Muscle layer of colon (tissue), 2 donors: Measurements from ENCODE around the gene CSRP1.
"Not testable (repeated sequence)": the region's sequence is repeated elsewhere in the genome, so short reads cannot be mapped to it uniquely, and the experiment has no call there.

Experiments
- H3K27ac ChIP-seq: one replicate; pipeline ENCODE4 v1.7.0; 2013; ENCODE audit warnings: low read depth, mild to moderate bottlenecking, low read length, moderate library complexity
- H3K27me3 ChIP-seq, 2 donors: one replicate each; pipeline ENCODE4 v1.7.0; 2013; ENCODE audit warnings: low read length in 2 of 2, mild to moderate bottlenecking in 2 of 2; ENCODE audit not compliant: insufficient read depth in 2 of 2, control insufficient read depth in 1 of 2
- H3K36me3 ChIP-seq: one replicate; pipeline ENCODE4 v1.7.0; 2013; ENCODE audit warnings: mild to moderate bottlenecking, low read length; ENCODE audit not compliant: insufficient read depth
- H3K4me1 ChIP-seq: one replicate; pipeline ENCODE4 v1.7.0; 2013; ENCODE audit warnings: mild to moderate bottlenecking, low read length; ENCODE audit not compliant: insufficient read depth
- H3K4me3 ChIP-seq, 2 donors: one replicate each; pipeline ENCODE4 v1.7.0; 2013; ENCODE audit warnings: low read length in 2 of 2, low read depth in 1 of 2, mild to moderate bottlenecking in 1 of 2, moderate library complexity in 1 of 2
- H3K9ac ChIP-seq: one replicate; pipeline ENCODE4 v1.7.0; 2013; ENCODE audit warnings: low read length
- H3K9me3 ChIP-seq: one replicate; pipeline ENCODE4 v1.7.0; 2013; ENCODE audit warnings: mild to moderate bottlenecking, low read length
- donor health status: abdominal sarcoma.
- donor health status: Adenocarcinoma of cecum.

CSRP1 gene

DNA sequence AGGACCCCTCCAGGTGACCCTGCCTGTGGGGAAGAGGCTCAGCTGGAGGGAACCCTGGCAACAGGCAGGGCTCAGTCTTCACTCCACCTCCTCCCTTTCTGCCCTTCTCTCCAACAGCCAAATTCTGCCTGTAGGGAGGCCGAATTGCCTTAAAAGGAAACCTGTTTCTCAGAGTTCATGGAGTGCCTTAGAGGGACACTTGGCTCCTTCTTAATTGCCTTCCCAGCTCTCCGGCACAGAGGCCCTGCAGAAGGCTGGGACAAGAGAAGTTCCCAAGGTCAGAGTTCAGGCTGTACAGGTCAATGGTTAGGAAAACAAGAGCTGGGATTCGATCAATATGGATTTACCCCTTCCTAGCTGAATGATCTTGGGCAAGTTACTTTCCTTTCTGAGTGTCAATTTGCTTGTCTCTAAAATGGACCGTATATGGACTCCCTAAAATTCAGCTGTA is 6.2 kb downstream of the CSRP1 start:
- H3K9me3 ChIP-seq = no peaks in the 10 kb centered on the region
- no peaks in the 10 kb centered on the region for H3K27me3 ChIP-seq
- H3K27ac ChIP-seq = peak overlapping the region; percentile 99
- H3K4me3 ChIP-seq = peak overlapping the region in 1 of 2 donors; percentile 49
- peaks cover 73% of the 10 kb centered on the region for H3K4me1 ChIP-seq
- H3K36me3 ChIP-seq = peaks cover 61% of the 10 kb centered on the region
- peak overlapping the region; percentile 79 for H3K9ac ChIP-seq

- Histone ChIP-seq H3K27me3 (no peaks in the 10 kb centered on the region), H3K4me1 (peaks cover 76% of the 10 kb centered on the region), H3K36me3 (peaks cover 68% of the 10 kb centered on the region), H3K4me3 (peak overlapping the region in 1 of 2 donors; percentile 49), H3K9ac (peak overlapping the region; percentile 79), H3K9me3 (no peaks in the 10 kb centered on the region), H3K27ac (peak overlapping the region; percentile 99)
These were observed 6.9 kb downstream of the CSRP1 start for GRCh38 chr1:201499795-201500669.

GRCh38 chr1:201499191-201499590 is 7.7 kb downstream of the CSRP1 start:
- Histone ChIP-seq H3K4me1 (peaks cover 84% of the 10 kb centered on the region), H3K9me3 (no peaks in the 10 kb centered on the region), H3K4me3 (peak overlapping the region in 1 of 2 donors; percentile 49), H3K9ac (peak overlapping the region; percentile 44), H3K36me3 (peaks cover 74% of the 10 kb centered on the region), H3K27ac (peak overlapping the region; percentile 99), H3K27me3 (no peaks in the 10 kb centered on the region)

DNA sequence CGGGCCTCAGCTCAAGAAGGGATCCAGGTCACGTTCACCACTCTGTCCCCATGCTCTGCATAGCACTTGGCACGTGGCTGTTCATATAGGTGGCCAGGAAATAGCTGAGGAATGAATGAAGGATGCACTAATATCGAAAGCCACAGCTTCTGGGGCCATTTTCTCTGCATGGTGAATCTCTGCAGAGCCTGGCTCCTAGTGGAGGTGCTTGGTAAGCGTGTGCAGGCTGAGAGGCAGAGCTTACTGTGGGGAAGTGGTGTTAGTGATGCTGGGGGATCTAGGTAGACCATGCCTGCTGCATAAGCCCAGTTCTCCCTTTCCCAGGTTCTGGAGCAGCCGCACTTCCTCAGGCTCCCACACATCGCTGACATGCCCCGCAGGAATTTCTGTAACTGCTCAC is 8.3 kb downstream of the CSRP1 start:
- Histone ChIP-seq H3K27me3 (no peaks in the 10 kb centered on the region), H3K9me3 (no peaks in the 10 kb centered on the region), H3K4me1 (peaks cover 90% of the 10 kb centered on the region), H3K4me3 (peak overlapping the region in 1 of 2 donors; percentile 49), H3K27ac (peak overlapping the region; percentile 99), H3K9ac (peak overlapping the region; percentile 44), H3K36me3 (peaks cover 74% of the 10 kb centered on the region)

- Histone ChIP-seq H3K9me3 (no peaks in the 10 kb centered on the region), H3K27me3 (no peaks in the 10 kb centered on the region), H3K27ac (peak overlapping the region; percentile 99), H3K4me1 (peaks cover 96% of the 10 kb centered on the region), H3K9ac (peak overlapping the region; percentile 44), H3K4me3 (peak overlapping the region in 1 of 2 donors; percentile 49), H3K36me3 (peaks cover 78% of the 10 kb centered on the region)
These were observed 8.9 kb downstream of the CSRP1 start for GRCh38 chr1:201497935-201498509.

- H3K9ac ChIP-seq = peak overlapping the region; percentile 75
- H3K36me3 ChIP-seq = peaks cover 83% of the 10 kb centered on the region
- H3K27me3 ChIP-seq = no peaks in the 10 kb centered on the region
- peak overlapping the region in 1 of 2 donors; percentile 49 for H3K4me3 ChIP-seq
- H3K27ac ChIP-seq = peak overlapping the region; percentile 97
- no peaks in the 10 kb centered on the region for H3K9me3 ChIP-seq
- peaks cover 97% of the 10 kb centered on the region for H3K4me1 ChIP-seq
These were observed 10.6 kb downstream of the CSRP1 start for GRCh38 chr1:201496296-201496690.

GRCh38 chr1:201495551-201496295 is 11.2 kb downstream of the CSRP1 start:
- peak overlapping the region; percentile 75 for H3K9ac ChIP-seq
- H3K36me3 ChIP-seq = peaks cover 86% of the 10 kb centered on the region
- H3K27me3 ChIP-seq = no peaks in the 10 kb centered on the region
- peaks cover 95% of the 10 kb centered on the region for H3K4me1 ChIP-seq
- peak overlapping the region; percentile 97 for H3K27ac ChIP-seq
- H3K4me3 ChIP-seq = peak overlapping the region in 1 of 2 donors; percentile 49
- no peaks in the 10 kb centered on the region for H3K9me3 ChIP-seq

DNA sequence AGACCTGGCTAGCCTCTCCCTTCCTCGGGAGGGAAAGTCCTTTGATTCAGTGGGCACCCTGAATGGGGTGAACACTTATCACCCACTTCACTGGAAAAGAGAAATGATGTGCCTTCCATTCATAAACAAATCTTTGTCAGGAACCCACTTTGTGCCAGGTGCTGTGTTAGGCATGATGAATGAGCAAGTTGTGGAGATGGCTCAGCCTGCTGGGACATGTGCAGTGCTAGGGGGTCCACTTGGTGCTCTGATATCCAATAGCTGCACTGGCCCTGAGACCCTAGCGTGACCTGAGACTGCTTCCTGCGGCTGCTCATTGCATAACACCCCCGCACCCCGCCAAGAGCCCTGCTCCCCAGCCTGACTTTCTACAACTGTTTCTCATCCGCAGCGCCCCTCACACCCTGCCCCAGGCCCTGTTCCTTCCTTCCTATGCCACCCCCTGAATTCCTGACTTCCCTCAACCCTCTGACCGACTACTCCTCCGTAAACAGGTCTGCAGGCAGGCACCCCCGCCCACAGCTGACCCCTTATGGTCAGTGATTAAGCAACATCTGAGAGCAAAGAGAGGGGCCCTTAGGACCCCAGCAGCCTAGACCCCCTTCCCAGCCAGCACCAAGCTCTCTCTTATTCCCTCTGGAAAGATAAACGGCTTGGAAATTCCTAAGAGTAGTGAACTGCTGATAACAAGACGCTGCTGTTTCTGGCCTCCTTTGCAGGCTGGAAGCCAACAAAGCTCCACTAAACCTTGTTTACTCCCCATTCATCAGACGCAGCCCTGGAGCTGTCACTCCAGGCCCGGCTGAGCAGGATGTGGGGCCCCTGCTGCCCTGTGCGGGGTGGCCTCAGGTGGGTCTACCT is 12.9 kb downstream of the CSRP1 start:
- Histone ChIP-seq H3K4me3 (peak overlapping the region in 1 of 2 donors; percentile 36), H3K9ac (peak overlapping the region; percentile 18), H3K9me3 (no peaks in the 10 kb centered on the region), H3K4me1 (peaks cover 95% of the 10 kb centered on the region), H3K27me3 (no peaks in the 10 kb centered on the region), H3K36me3 (peaks cover 89% of the 10 kb centered on the region), H3K27ac (peak overlapping the region; percentile 97)

GRCh38 chr1:201493026-201493656 is 13.8 kb downstream of the CSRP1 start:
- H3K27me3 ChIP-seq, H3K9me3 ChIP-seq, H3K9ac ChIP-seq, H3K4me3 ChIP-seq: not testable (repeated sequence)
- Histone ChIP-seq H3K27ac (peak overlapping the region; percentile 97), H3K4me1 (peaks cover 95% of the 10 kb centered on the region), H3K36me3 (peaks cover 89% of the 10 kb centered on the region)

- H3K4me3 ChIP-seq = peak overlapping the region in 1 of 2 donors; percentile 20
- H3K27ac ChIP-seq = peak overlapping the region; percentile 97
- peak overlapping the region; percentile 1 for H3K9ac ChIP-seq
- H3K4me1 ChIP-seq = peaks cover 96% of the 10 kb centered on the region
- H3K36me3 ChIP-seq = peaks cover 92% of the 10 kb centered on the region
- no peaks in the 10 kb centered on the region for H3K27me3 ChIP-seq
- H3K9me3 ChIP-seq = no peaks in the 10 kb centered on the region
These were observed 14.9 kb downstream of the CSRP1 start for GRCh38 chr1:201491896-201492511.
